Astrocyte (in vitro differentiated cells and primary cell): ENCODE data around the gene IMMP2L. TPM values are rescaled to one million over a fixed set of nuclear protein-coding genes. Genes with fewer than 3 reads are reported as not detected.

Experiments
- DNase-seq: peaks from one replicate; pipeline ENCODE4 v3.0.0-alpha.2; 2010; ENCODE audit warnings: low read depth
- FAIRE-seq: peaks from 2 replicates; lab custom pipeline; 2011; peaks lifted over from hg19 to GRCh38; lab: Jason Lieb, UNC
- H2AFZ ChIP-seq: 2 replicates; pipeline ENCODE4 v1.6.0; 2012; ENCODE audit warnings: low read depth, low read length, inconsistent platforms
- H3K27ac ChIP-seq: 2 replicates; pipeline ENCODE4 v1.5.1; 2011; ENCODE audit warnings: low read depth, low read length, inconsistent platforms
- H3K27me3 ChIP-seq: 2 replicates; pipeline ENCODE4 v1.6.0; 2011; ENCODE audit warnings: low read length, inconsistent platforms; ENCODE audit not compliant: insufficient read depth
- H3K36me3 ChIP-seq: 2 replicates; pipeline ENCODE4 v1.5.1; 2011; ENCODE audit warnings: low read length, inconsistent platforms; ENCODE audit not compliant: insufficient read depth
- H3K4me1 ChIP-seq: 2 replicates; pipeline ENCODE4 v1.5.1; 2011; ENCODE audit warnings: low read length, inconsistent platforms; ENCODE audit not compliant: insufficient read depth
- H3K4me2 ChIP-seq: 2 replicates; pipeline ENCODE4 v1.6.0; 2012; ENCODE audit warnings: low read length, inconsistent platforms
- H3K4me3 ChIP-seq: 2 replicates; pipeline ENCODE4 v1.5.1; 2011; ENCODE audit warnings: low read depth, mild to moderate bottlenecking, low read length, inconsistent platforms; ENCODE audit not compliant: insufficient read depth
- H3K79me2 ChIP-seq: 2 replicates; pipeline ENCODE4 v1.6.0; 2012; ENCODE audit warnings: mild to moderate bottlenecking, low read length, inconsistent platforms; ENCODE audit not compliant: insufficient read depth
- H3K9ac ChIP-seq: 2 replicates; pipeline ENCODE4 v1.6.0; 2012; ENCODE audit warnings: mild to moderate bottlenecking, low read length, inconsistent platforms
- H3K9me3 ChIP-seq: 2 replicates; pipeline ENCODE4 v1.5.1; 2012; ENCODE audit warnings: low read depth, mild to moderate bottlenecking, low read length, inconsistent platforms; ENCODE audit not compliant: insufficient read depth
- H4K20me1 ChIP-seq: 2 replicates; pipeline ENCODE4 v1.6.0; 2012; ENCODE audit warnings: low read length, inconsistent platforms; ENCODE audit not compliant: insufficient read depth
- H3K27ac Mint-ChIP-seq: one replicate; pipeline ENCODE4 v1.8.0; 2021; ENCODE audit warnings: mild to moderate bottlenecking, mixed read lengths; ENCODE audit not compliant: unreplicated experiment
- H3K27me3 Mint-ChIP-seq: one replicate; pipeline ENCODE4 v1.8.0; 2021; ENCODE audit warnings: low read depth, mixed read lengths; ENCODE audit not compliant: unreplicated experiment
- H3K36me3 Mint-ChIP-seq: one replicate; pipeline ENCODE4 v1.8.0; 2021; ENCODE audit warnings: low read depth, mixed read lengths; ENCODE audit not compliant: unreplicated experiment
- H3K4me1 Mint-ChIP-seq: one replicate; pipeline ENCODE4 v1.8.0; 2021; ENCODE audit warnings: low read depth, mixed read lengths; ENCODE audit not compliant: unreplicated experiment
- H3K4me3 Mint-ChIP-seq: one replicate; pipeline ENCODE4 v1.8.0; 2021; ENCODE audit warnings: mild to moderate bottlenecking, moderate library complexity, mixed read lengths; ENCODE audit not compliant: unreplicated experiment
- H3K9me3 Mint-ChIP-seq: one replicate; pipeline ENCODE4 v1.8.0; 2021; ENCODE audit warnings: mild to moderate bottlenecking, mixed read lengths; ENCODE audit not compliant: unreplicated experiment
- CTCF ChIP-seq: IDR thresholded peaks from 2 replicates; pipeline ENCODE4 v1.5.1; 2011; ENCODE audit warnings: low read depth, mild to moderate bottlenecking, inconsistent platforms, low read length, moderate library complexity; ENCODE audit not compliant: insufficient read depth
- EZH2 ChIP-seq: IDR thresholded peaks from 2 replicates; pipeline ENCODE4 v1.6.1; 2012; ENCODE audit warnings: mild to moderate bottlenecking, low read length, inconsistent platforms; ENCODE audit not compliant: insufficient read depth
- total RNA-seq: library from RNA; stranded (reverse); gene quantifications from 2 replicates; pipeline ENCODE4 v1.2.1, GENCODE V29; 2021

Gene IMMP2L
- total RNA-seq, 1 donor from 2014 or later = 13.8 TPM

DNA sequence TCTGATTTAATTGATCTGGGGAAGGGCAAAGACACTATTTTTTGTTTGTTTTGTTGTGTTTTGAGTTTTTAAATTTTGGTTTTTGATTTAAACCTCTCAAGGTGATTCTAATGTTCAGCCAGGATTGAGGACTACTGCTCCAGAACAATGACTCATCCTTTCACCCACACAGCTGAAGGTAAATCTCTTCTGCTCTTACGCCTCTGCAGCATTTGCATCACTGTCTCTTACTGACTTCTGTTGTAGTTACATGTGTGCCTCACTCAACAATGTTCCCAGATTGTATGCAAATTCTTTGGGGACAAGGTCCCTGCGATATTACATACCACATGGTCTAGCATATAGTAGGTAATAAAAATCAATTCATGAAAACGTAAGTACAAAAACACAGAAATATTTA lies 938.9 kb downstream of the IMMP2L start:
- H3K4me2 ChIP-seq = no peak overlapping the region
- no peaks in the 10 kb centered on the region for H3K9me3 Mint-ChIP-seq
- H3K27ac ChIP-seq = no peak overlapping the region
- no peak overlapping the region for H3K4me3 ChIP-seq
- no peak for DNase-seq
- FAIRE-seq = no peak
- H3K27ac Mint-ChIP-seq = no peak overlapping the region
- H3K4me1 ChIP-seq = no peaks in the 10 kb centered on the region
- H3K36me3 ChIP-seq = no peaks in the 10 kb centered on the region
- no peaks in the 10 kb centered on the region for H4K20me1 ChIP-seq
- no peak overlapping the region for H3K9ac ChIP-seq
- H3K36me3 Mint-ChIP-seq = no peaks in the 10 kb centered on the region
- no peaks in the 10 kb centered on the region for H3K9me3 ChIP-seq
- H3K79me2 ChIP-seq = no peaks in the 10 kb centered on the region
- TF ChIP-seq CTCF (no peak), EZH2 (no peak)
- H3K4me1 Mint-ChIP-seq = no peaks in the 10 kb centered on the region
- H3K4me3 Mint-ChIP-seq = no peak overlapping the region
- H2AFZ ChIP-seq = no peak overlapping the region
- no peaks in the 10 kb centered on the region for H3K27me3 Mint-ChIP-seq
- no peaks in the 10 kb centered on the region for H3K27me3 ChIP-seq

DNA sequence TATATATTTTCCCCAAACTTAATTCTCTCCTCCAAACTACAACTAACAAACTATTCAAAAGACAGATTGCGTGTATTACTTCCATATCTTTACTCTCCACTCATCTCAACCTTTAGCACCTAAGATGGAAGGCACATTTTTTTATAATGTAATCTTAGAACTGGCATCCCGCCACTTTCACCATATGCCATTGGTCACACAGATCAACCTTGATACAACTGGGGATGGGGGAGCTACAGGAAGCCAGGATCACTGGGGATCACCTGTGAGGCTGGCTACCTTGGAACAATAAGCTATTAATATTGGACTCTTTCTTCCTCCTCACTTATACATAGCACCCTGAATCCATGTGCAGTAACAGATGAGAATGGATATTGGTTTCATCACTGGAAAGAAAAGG lies 941.0 kb downstream of the IMMP2L start:
- H3K27me3 Mint-ChIP-seq = no peaks in the 10 kb centered on the region
- no peak overlapping the region for H3K27ac Mint-ChIP-seq
- DNase-seq (no peak), FAIRE-seq (no peak)
- Histone ChIP-seq H3K4me3 (no peak overlapping the region), H3K9me3 (no peaks in the 10 kb centered on the region), H3K4me1 (no peaks in the 10 kb centered on the region), H3K36me3 (no peaks in the 10 kb centered on the region), H2AFZ (no peak overlapping the region), H3K4me2 (no peak overlapping the region), H4K20me1 (no peaks in the 10 kb centered on the region), H3K27ac (no peak overlapping the region), H3K27me3 (no peaks in the 10 kb centered on the region), H3K9ac (no peak overlapping the region), H3K79me2 (no peaks in the 10 kb centered on the region)
- no peaks in the 10 kb centered on the region for H3K4me1 Mint-ChIP-seq
- H3K4me3 Mint-ChIP-seq = no peak overlapping the region
- peaks cover 2% of the 10 kb centered on the region for H3K9me3 Mint-ChIP-seq
- no peak for TF ChIP-seq EZH2
- no peak for TF ChIP-seq CTCF
- no peaks in the 10 kb centered on the region for H3K36me3 Mint-ChIP-seq

DNA sequence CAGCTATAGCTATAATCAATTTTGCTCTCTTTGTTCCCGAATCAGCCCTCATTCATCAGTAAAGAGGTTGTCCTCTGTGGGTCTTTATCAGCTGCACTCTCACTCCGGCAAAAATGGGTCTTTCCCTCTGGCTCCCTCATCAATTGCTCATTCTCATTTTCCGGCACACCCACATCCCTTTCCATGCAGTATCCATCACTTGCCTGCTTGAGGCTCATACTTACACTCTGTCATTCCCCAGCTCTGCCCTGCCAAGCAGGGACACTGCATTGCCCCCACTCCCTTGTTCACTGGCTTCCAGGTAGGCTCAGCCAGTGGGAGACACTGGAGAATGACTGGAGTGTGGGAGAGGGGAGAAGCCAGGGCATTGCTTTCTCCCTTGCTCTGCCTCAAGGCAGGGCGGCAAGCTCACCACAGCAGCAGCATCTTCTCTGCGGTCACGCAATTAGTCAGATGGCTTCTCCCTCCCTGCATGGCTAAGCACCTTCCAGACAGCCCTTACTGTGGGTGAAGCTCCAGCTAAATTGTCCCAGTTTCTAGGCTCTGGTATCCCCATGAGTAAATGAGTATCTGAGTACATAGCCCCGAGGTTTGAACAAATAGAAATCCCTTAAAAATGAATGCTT lies 942.1 kb downstream of the IMMP2L start:
- TF ChIP-seq CTCF (no peak), EZH2 (no peak)
- Mint-ChIP-seq H3K27ac (no peak overlapping the region), H3K27me3 (no peaks in the 10 kb centered on the region), H3K4me3 (no peak overlapping the region), H3K36me3 (no peaks in the 10 kb centered on the region), H3K4me1 (no peaks in the 10 kb centered on the region), H3K9me3 (peaks cover 2% of the 10 kb centered on the region)
- Histone ChIP-seq H3K27me3 (no peaks in the 10 kb centered on the region), H3K9me3 (no peaks in the 10 kb centered on the region), H2AFZ (no peak overlapping the region), H3K9ac (no peak overlapping the region), H3K36me3 (no peaks in the 10 kb centered on the region), H3K27ac (no peak overlapping the region), H3K4me2 (no peak overlapping the region), H3K79me2 (no peaks in the 10 kb centered on the region), H4K20me1 (no peaks in the 10 kb centered on the region), H3K4me1 (no peaks in the 10 kb centered on the region), H3K4me3 (no peak overlapping the region)
- no peak for FAIRE-seq
- DNase-seq = no peak
